A549 (cell line): ENCODE measurements around the gene MYO3A.

Source experiments
- CTCF ChIP-seq: fragments of >200 bp; sonication (Bioruptor Twin); formaldehyde crosslinking; IDR thresholded peaks from 3 replicates; pipeline ENCODE4 v1.5.1; 2016
- ESRRA ChIP-seq: fragments of 150-350 bp; IDR thresholded peaks from 2 replicates; pipeline ENCODE4 v1.6.1; 2014; ENCODE audit warnings: mild to moderate bottlenecking, low read length, borderline replicate concordance
- JUN ChIP-seq, 2 experiments: fragments of >200 bp; sonication (Bioruptor Twin); formaldehyde crosslinking; IDR thresholded peaks; 2 replicates in 1 of 2; 3 replicates in 1 of 2; pipeline ENCODE4 v1.6.1; 2016 to 2017
- KDM1A ChIP-seq: fragments of 200-600 bp; sonication (generic); IDR thresholded peaks from 2 replicates; pipeline ENCODE4 v1.6.1; 2016; ENCODE audit warnings: low read depth, mild to moderate bottlenecking
- PBX3 ChIP-seq: IDR thresholded peaks from 2 replicates; pipeline ENCODE4 v1.6.1; 2012
- POLR2A ChIP-seq: IDR thresholded peaks from 2 replicates; pipeline ENCODE4 v1.6.1; 2012; ENCODE audit warnings: mild to moderate bottlenecking, low read length
- REST ChIP-seq: fragments of 200-600 bp; sonication (generic); IDR thresholded peaks from 2 replicates; pipeline ENCODE4 v1.6.1; 2016; ENCODE audit warnings: antibody characterized with exemption, mild to moderate bottlenecking, moderate library complexity
- SREBF2 ChIP-seq: fragments of 450-650 bp; IDR thresholded peaks from 2 replicates; pipeline ENCODE4 v1.6.1; 2014; ENCODE audit warnings: mild to moderate bottlenecking, moderate library complexity
- ZNF302 ChIP-seq: fragments of 250-450 bp; sonication (Bioruptor Pico); IDR thresholded peaks from 2 replicates; pipeline ENCODE4 v1.9.0; 2021; ENCODE audit warnings: inconsistent platforms, mild to moderate bottlenecking, moderate library complexity

- TF ChIP-seq KDM1A (no peak), PBX3 (no peak), ZNF302 (CRISPR knock-in tag) (no peak), CTCF (no peak), POLR2A (no peak), SREBF2 (no peak), JUN (IDR thresholded peaks at IDR 0.05) (no peak), REST (no peak), ESRRA (no peak)
These were observed 277.9 kb downstream of the MYO3A start for GRCh38 chr10:26211781-26212444.
